Uterus (tissue), 4 donors: ENCODE data around the gene ALDH9A1. TPM values are rescaled to one million over a fixed set of nuclear protein-coding genes. Genes with fewer than 3 reads are reported as not detected.

Experiments used
- DNase-seq, 2 donors: peaks; one replicate each; pipeline ENCODE4 v3.0.0-alpha.2; 2019 to 2020
- H3K27ac ChIP-seq, 2 donors: fragments of 200-600 bp; sonication (generic); 1 replicate in 1 of 2; 2 replicates in 1 of 2; pipeline ENCODE4 v1.5.1; 2016 to 2018
- H3K27me3 ChIP-seq, 2 donors: fragments of 200-600 bp; sonication (generic); one replicate each; pipeline ENCODE4 v1.5.1; 2018 to 2019; ENCODE audit warnings: control low read depth in 1 of 2
- H3K36me3 ChIP-seq, 2 donors: fragments of 200-600 bp; sonication (generic); one replicate each; pipeline ENCODE4 v1.5.1; 2019; ENCODE audit warnings: control low read depth in 1 of 2
- H3K4me1 ChIP-seq, 2 donors: fragments of 200-600 bp; sonication (generic); one replicate each; pipeline ENCODE4 v1.5.1; 2018 to 2019; ENCODE audit warnings: control low read depth in 1 of 2
- H3K4me3 ChIP-seq, 2 donors: fragments of 200-600 bp; sonication (generic); 1 replicate in 1 of 2; 2 replicates in 1 of 2; pipeline ENCODE4 v1.5.1; 2018 to 2019; ENCODE audit warnings: mild to moderate bottlenecking in 1 of 2
- H3K9me3 ChIP-seq, 2 donors: fragments of 200-600 bp; sonication (generic); one replicate each; pipeline ENCODE4 v1.5.1; 2019; ENCODE audit warnings: control low read depth in 1 of 2
- POLR2A ChIP-seq, 2 donors: fragments of 450-650 bp; IDR thresholded peaks; one replicate each; pipeline ENCODE4 v1.6.1; 2016; ENCODE audit warnings: antibody characterized with exemption in 2 of 2, mild to moderate bottlenecking in 1 of 2, moderate library complexity in 1 of 2
- intact Hi-C: fragments of 100-400 bp; cut with DNase I; formaldehyde crosslinking; loops from one replicate; pipeline ENCODE4 v1.15.1; 2023; ENCODE audit warnings: low total_unique reads
- total RNA-seq, 4 donors: library from RNA; depleted of rRNA in 3 of 4; stranded (reverse); fragments of >200 nt in 3 of 4; gene quantifications; one replicate each; pipeline versions ENCODE4 v1.1.0 to v1.2.4, GENCODE V29; 2014 to 2023
- TF ChIP-seq, protein P1 (sequence below), 4 experiments: fragments of 200-600 bp in 2 of 4; fragments of 450-650 bp in 2 of 4; sonication (generic) in 2 of 4; IDR thresholded peaks; one replicate each; pipeline ENCODE4 v1.5.1; 2016 to 2019; ENCODE audit warnings: antibody characterized with exemption in 4 of 4, mild to moderate bottlenecking in 2 of 4, moderate library complexity in 1 of 4
- donor health status: DM: yes; HTN: yes; CAD: no.

The ALDH9A1 gene
- total RNA-seq, 4 donors from 2014 or later, result 25.4 to 105 (median 68.4) TPM

DNA sequence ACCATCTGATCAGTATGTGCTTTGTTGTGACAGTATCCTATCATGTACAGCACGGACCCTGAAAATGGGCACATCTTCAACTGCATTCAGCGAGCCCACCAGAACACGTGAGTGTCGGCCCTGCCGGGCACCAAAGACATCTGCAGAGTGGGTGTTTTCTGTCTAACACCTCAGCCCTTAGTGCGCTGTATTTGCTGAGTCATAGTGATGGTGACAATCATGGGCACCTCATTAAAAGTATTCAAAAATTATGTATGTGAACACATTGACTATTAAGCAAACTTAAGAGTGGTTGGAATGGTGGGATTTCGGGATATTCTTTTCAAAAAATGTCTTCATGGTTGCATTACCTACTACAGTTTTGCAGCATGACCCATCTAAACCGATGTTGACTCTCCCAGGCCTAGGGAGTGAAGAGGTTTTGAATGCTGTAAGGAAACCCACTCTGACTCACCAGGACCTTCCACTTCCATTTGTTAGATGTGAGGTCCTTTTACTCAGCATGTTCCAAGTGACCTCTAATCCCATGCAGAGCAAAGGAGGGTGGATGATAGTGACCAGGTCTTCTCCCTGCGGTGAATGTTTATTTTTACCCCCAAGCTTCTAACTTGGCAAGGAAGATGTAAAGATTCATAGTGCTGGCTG lies 47.3 kb downstream of the ALDH9A1 start:
- no peak for DNase-seq
- intact Hi-C loops, result no loop called here
- H3K4me1 ChIP-seq, result no peaks in the 10 kb centered on the region
- H3K4me3 ChIP-seq, result no peak overlapping the region
- H3K27ac ChIP-seq, result no peak overlapping the region
- H3K9me3 ChIP-seq, result no peaks in the 10 kb centered on the region
- H3K36me3 ChIP-seq, result no peaks in the 10 kb centered on the region
- H3K27me3 ChIP-seq, result no peaks in the 10 kb centered on the region
- no peak for TF ChIP-seq POLR2A (IDR thresholded peaks at IDR 0.05)
- TF ChIP-seq, protein P1, sequence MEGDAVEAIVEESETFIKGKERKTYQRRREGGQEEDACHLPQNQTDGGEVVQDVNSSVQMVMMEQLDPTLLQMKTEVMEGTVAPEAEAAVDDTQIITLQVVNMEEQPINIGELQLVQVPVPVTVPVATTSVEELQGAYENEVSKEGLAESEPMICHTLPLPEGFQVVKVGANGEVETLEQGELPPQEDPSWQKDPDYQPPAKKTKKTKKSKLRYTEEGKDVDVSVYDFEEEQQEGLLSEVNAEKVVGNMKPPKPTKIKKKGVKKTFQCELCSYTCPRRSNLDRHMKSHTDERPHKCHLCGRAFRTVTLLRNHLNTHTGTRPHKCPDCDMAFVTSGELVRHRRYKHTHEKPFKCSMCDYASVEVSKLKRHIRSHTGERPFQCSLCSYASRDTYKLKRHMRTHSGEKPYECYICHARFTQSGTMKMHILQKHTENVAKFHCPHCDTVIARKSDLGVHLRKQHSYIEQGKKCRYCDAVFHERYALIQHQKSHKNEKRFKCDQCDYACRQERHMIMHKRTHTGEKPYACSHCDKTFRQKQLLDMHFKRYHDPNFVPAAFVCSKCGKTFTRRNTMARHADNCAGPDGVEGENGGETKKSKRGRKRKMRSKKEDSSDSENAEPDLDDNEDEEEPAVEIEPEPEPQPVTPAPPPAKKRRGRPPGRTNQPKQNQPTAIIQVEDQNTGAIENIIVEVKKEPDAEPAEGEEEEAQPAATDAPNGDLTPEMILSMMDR (IDR thresholded peaks at IDR 0.05), result no peak

DNA sequence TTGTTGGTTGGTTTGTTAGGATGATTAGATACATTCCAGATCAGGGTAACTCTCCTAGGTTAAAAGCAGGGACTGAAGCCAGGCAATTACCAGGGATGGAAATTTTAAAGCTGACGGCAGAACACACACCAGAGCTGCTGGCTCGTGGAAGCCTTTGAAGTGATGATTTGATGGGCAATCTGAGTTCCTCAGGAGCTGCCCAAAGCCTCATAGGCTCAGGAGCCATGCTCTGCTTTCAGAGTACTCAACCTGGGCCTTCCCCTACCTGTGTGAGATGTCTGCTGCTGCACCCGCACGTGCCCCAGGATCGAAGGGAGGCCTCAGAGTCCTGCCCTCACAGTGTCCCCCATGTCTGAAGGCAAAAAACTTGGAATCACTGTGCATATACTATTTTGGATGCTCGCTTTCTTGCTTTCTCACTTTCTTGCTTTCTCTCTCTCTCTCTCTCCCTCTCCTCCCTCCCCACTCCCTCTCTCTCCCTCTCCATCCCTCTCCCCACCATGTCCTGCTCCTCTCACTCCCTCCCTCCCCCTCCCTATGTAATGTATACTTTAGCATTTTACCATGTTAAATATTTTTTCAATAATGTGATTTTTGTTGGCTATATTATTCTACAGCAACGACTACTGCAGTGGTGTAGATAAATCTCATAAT lies 49.3 kb downstream of the ALDH9A1 start:
- Histone ChIP-seq H3K4me3 (no peak overlapping the region), H3K9me3 (no peaks in the 10 kb centered on the region), H3K4me1 (no peaks in the 10 kb centered on the region), H3K27me3 (no peaks in the 10 kb centered on the region), H3K27ac (no peak overlapping the region), H3K36me3 (no peaks in the 10 kb centered on the region)
- intact Hi-C loops, result no loop called here
- DNase-seq, result no peak
- TF ChIP-seq, protein P1 (IDR thresholded peaks at IDR 0.05), result no peak
- TF ChIP-seq POLR2A (IDR thresholded peaks at IDR 0.05), result no peak

DNA sequence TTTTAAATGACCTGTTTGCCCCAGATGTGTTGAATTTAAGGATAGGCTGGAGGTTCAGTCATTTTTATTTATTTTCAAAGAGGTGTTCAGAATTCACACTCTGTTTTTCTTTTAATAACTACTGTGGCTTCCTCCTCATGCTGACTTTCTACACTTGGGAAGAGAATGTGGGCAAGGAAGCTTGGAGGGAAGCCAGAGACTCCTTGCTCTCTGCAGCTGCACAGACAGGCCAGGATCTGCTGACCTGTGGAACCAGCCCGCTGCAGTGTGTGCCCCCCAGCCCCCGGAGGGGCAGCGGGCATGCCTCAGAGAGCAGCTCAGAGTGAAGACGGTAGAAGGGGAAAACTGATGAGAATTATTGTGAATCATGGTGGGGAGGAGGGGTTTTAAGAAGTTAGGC lies 50.4 kb downstream of the ALDH9A1 start:
- intact Hi-C loops, result no loop called here
- Histone ChIP-seq H3K27ac (no peak overlapping the region), H3K4me3 (no peak overlapping the region), H3K4me1 (no peaks in the 10 kb centered on the region), H3K9me3 (no peaks in the 10 kb centered on the region), H3K36me3 (no peaks in the 10 kb centered on the region), H3K27me3 (no peaks in the 10 kb centered on the region)
- DNase-seq, result no peak
- TF ChIP-seq POLR2A (IDR thresholded peaks at IDR 0.05), result no peak
- TF ChIP-seq, protein P1 (IDR thresholded peaks at IDR 0.05), result no peak

DNA sequence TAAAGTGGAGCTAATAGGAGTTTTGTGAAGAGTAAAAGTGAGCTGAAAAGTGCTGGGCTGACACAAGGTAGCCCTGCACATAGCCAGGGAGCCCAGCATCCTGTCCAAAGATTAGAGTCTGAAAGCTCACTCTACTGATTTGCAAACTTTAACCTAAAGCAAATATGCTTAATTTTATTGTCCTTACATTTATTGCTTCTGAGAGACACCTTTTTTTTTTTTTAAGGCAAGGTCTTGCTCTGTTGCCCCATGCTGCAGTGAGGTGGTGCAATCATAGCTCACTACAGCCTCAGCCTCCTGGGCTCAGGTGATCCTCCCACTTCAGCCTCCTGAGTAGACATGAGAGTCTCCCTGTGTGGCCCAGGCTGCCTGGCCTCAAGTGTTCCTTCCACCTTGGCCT lies 50.8 kb downstream of the ALDH9A1 start:
- no peak overlapping the region for H3K4me3 ChIP-seq
- no peaks in the 10 kb centered on the region for H3K36me3 ChIP-seq
- no peaks in the 10 kb centered on the region for H3K27me3 ChIP-seq
- no peak for DNase-seq
- intact Hi-C loops, result no loop called here
- no peak overlapping the region for H3K27ac ChIP-seq
- no peak for TF ChIP-seq POLR2A (IDR thresholded peaks at IDR 0.05)
- TF ChIP-seq, protein P1 (IDR thresholded peaks at IDR 0.05), result no peak
- H3K9me3 ChIP-seq, result no peaks in the 10 kb centered on the region
- H3K4me1 ChIP-seq, result no peaks in the 10 kb centered on the region

DNA sequence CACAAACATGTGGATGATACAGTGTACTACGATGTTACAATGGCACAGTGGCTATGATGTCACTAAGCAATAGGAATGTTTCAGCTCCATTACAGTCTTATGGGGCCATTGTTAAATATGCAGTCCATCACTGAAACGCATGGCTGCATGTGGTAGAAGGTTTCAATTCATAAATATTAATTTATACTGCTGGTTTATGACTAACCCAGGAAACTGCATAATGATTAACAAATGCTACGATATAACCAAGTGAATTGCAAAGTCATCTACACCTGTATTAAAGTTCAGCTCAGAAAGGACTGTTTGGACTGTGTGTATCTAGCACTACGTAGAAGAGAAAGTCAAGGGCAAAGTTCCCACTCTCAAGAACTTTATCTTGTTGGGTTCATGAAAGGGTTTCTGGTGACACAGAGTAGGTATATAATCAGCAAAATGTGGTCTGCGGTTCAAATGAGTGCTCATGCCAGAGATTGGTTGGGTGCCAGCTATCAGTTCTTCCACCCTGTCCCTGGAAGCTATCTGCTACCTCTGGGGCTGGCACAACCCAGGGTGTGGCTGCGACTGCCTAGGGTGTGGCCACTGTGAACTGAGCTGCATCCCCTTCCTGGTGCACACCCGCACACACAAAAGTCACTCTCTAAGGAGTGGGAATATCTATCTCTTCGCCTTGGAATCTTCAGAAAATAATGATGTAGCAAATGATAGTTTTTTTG lies 52.6 kb downstream of the ALDH9A1 start:
- Histone ChIP-seq H3K9me3 (no peaks in the 10 kb centered on the region), H3K4me1 (peaks cover 0 to 4% of the 10 kb centered on the region in 2 donors), H3K36me3 (no peaks in the 10 kb centered on the region), H3K27ac (no peak overlapping the region), H3K4me3 (no peak overlapping the region), H3K27me3 (no peaks in the 10 kb centered on the region)
- intact Hi-C loops, result no loop called here
- DNase-seq, result no peak
- TF ChIP-seq, protein P1 (IDR thresholded peaks at IDR 0.05), result no peak
- no peak for TF ChIP-seq POLR2A (IDR thresholded peaks at IDR 0.05)
